Suppressor macrophage (primary cell): ENCODE data around the gene RNU1-2.
"Not testable (repeated sequence)": the region's sequence is repeated elsewhere in the genome, so short reads cannot be mapped to it uniquely, and the experiment has no call there.

Experiments used
- DNase-seq, 4 experiments: peaks; one replicate each; pipeline ENCODE4 v3.0.0-alpha.2; 2020 to 2022

Gene RNU1-2

DNA sequence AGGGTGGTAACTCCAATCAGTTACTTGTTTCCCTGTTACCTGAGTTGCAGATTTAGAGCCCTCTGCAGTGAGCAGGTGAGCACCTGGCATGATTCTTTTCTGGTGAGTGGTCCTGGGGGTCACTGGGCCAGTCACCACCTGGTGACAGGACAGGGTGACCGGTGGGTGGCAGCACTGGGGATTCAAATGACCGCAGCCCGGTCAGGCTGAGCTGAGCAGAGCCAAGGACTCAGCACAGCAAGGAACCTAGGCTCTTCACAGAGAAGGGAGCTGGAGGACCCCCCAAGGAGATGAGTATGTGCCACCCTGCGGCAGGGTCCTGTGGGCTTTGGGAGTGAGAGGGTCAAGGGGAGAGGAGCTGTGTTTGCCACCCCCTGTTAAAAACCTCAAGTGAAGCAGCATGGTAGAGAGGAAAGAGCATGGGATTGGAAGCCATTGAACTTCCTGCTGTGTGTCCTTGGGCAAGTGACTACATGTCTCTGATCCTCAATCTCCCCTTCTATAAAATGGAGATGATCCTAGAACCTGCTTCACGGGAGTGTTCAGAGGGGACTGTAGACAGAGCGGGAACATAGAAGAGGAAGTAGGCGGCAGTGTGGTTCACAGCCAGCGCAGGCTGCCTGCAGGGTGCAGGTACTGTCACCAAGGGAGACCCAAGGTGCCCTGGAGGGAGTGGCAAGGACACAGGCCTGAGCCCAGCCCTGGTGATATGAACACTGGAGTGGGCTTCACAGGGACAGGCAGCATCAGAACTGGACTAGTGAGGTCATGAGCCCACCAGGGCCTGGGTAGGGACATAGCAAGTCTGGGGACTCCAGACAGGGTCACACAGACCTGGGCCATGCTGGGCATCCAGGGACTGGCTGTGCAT lies 16.3 kb downstream of the RNU1-2 start:
- DNase-seq: not testable (repeated sequence)

DNA sequence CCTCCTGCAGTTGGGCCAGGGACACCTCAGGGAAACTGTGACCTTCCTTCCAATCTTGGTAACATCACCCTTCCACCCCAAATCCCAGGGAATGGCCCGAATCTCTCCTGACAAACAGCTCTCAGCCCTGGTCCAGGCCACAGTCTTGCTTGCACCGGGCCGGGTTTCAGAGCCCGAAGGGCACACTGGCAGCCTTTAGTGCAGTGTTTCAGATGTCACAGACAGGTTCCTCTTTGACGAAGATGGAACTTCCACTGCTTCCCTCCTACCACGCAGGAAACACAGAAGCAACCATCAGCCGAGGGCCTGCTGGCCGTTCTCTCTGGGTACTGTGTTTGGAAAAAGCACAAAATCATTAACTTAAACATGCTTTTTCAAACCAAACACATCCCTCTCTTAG lies 17.0 kb downstream of the RNU1-2 start:
- peak; percentile 54 to 77 (median 64) for DNase-seq

DNA sequence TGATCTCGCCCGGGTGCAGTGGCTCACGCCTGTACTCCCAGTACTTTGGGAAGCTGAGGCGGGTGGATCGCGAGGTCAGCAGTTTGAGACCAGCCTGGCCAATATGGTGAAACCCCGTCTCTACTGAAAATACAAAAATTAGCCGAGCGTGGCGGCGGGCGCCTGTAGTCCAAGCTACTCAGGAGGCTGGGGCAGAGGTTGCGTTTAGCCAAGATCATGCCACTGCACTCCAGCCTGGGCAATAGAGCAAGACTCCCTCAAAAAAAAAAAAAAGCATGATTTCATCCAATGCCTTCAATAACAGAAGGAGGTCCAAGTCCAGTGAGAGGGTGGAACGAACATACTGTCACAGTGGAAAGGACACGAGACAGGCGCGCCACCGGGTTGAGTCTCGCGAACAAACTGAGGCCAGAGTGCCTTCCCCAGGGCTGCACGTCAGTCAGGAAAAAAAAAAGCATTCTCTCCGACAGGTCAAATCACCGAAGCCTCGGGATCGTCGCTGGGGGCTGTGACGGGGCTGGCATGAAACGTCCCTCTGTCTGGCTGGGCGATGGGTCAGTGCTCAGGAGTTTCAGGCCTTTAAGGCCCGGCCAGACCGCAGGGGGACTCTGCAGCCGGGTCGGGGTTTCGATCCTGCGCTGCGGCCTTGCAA lies 17.5 kb downstream of the RNU1-2 start:
- DNase-seq: no peak

DNA sequence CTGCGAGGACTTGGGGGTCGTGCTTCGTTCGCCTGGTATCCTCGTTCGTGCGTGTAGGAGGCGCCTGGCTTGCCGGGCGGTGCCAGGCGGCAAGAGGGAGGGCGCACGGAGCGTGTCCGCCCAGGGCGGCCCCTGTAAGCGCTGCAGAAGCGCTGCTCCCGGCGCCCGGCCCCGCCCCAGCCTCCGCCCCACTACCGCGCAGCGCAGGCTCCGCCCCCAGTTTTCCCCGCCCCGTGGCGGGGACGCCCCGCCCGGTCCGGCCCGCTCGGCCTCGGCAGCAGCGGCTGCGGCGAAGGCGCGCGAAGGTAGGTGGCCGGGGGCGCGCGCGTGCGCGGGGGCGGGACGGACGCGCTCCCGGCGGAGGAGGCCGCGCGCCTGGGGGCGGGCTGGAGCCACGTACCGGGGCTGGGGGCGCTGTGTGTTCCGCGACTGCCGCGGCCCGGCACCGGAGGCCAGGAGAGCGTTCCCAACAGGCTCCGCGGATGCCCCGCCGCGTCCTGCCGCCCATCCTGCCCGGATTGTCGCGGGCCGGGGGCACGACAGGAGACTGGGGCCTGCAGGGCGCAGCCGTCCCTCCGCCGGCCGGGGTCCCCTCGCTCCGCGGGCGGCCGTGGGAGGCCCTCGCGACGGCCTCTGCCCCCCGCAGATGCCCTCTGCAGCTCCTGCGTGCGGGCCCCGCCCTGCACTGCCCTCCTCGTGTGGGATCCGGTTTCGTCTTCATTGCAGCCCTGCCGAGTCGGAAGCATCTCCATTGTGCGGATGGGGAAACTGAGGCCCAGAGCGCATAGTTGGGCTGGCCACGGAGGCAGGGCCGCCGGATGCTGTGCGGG lies 18.3 kb downstream of the RNU1-2 start:
- DNase-seq: peak; percentile 92 to 99 (median 96)

DNA sequence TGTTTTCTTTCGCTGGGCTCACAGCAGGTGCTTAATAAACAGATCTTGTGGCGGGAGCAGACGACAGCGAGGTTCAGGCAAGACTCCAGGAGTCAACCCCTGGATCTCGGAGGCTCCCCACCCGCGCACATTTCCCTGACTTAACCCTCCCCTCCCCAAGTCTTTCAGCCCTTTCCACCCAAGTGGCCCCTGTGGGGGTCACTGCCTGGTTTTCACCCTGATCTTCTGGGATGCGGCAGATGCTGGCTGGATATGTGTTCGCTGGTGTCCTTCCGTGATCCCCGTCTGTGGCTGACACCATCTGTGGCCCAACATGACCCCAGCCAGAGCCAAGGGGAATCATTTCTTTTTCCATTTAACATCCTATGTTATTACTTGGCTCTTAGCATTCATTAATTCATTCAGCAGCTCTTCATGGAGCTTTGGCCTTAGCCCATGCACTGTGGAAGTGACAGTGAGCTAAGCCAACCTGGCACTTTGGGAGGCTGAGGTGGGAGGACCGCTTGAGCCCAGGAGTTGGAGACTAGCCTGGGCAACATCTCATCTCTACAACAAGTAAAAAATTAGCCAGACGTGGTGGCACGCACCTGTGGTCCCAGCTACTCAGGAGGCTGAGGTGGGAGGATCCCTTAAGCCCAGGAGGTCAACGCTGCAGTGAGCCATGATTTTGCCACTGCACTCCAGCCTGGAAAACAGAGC lies 19.3 kb downstream of the RNU1-2 start:
- not testable (repeated sequence) for DNase-seq

DNA sequence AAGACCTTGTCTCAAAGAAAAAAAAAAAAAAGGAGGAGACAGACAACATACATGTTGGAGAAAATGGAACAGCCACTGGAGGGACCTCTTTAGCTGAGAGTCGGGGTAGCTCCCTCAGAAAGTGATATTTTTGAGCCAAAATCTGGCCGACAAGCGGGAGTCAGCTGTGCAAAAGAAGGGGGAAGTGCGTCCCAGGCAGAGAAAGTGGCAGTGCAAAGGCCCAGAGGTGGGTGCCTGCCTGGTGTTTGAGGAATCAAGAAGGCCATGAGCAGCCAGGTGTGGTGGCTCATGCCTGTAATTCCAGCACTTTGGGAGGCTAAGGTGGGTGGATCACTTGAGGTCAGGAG lies 19.8 kb downstream of the RNU1-2 start:
- DNase-seq: peak in 3 of 4 experiments; percentile 33 to 46 (median 45)

DNA sequence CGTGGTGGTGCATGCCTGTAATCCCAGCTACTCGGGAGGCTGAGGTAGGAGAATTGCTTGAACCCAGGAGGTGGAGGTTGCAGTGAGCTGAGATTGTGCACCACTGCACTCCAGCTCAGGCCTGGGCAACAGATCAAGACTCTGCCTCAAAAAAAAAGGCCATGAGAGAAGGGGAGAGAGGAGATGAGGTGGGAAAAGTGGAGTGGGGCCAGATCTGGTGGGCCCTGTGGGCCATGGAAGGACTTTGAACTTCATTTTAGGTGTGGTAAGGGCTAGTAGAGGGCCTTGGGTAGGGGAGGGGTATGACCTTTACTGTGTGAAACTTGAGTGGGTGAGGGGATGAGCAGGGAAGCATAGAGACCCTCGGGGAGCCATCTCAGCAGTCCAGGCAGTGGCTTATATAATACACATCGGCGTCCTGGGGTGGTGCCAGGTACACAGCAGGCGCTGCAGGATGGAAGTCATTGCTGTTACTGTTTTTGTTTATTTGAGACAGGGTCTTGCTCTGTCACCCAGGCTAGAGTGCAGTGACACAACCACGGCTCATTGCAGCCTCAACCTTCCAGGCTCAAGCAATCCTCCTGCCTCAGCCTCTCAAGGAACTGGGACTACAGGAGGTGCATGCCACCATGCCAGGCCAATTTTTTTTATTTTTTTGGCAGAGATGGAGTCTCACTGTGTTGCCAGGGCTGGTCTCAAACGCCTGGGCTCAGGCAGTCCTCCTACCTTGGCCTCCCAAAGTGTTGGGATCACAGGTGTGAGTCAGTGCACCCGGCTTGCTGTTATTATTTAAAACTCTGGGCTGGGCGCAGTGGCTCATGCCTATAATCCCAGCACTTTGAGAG lies 20.5 kb downstream of the RNU1-2 start:
- not testable (repeated sequence) for DNase-seq

DNA sequence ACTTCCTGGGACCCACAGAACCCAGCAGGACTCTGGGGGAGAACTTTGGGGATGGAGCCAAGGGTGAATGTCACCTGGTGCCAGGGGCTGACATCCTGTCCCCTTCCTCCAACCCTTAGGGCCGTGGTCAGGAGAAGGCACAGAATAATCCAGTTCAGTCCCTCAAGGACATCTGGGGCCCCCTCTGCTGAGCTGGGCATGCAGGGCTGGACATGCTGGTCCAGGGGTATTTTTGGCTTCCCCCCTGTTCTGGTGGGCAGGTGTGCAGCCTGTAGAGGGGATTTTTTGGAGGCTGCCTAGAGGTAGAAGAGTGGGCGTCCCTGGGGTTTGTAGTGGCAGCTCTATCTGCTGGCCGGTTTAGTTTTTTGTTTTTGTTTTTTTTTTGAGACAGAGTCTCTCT lies 22.6 kb downstream of the RNU1-2 start:
- no peak for DNase-seq

DNA sequence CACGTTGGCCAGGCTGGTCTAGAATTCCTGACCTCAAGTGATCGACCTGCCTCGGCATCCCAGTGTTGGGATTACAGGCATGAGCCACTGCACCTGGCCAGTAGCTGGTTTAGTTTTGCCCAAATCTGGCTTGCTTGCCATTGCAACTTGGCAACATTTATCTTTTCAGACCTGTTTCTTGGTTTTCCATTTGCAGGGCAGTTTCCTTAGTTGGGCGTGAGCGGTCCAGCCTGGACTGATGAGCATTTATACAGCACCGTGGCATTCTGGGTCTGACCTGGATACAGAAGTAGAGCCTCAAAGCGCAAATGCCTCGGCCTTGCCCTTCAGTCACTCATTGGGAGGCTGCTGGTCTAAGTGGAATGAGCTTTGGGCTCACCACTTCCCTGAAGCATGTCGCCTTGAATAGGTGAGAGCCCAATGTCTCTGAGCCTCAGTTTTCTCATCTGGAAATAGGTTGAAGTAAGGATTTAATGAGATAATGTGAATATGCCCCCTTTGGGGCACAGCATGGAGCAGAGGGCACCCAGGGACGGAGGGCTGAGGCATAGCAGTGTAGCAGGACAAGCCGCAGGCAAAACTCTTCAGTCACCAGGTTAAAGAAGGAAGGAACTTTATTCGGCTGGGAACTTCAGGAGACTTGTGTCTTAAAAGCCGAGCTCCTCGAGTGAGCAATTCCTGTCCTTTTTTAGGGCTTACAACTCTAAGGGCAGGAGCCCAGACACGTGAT lies 23.3 kb downstream of the RNU1-2 start:
- not testable (repeated sequence) for DNase-seq

DNA sequence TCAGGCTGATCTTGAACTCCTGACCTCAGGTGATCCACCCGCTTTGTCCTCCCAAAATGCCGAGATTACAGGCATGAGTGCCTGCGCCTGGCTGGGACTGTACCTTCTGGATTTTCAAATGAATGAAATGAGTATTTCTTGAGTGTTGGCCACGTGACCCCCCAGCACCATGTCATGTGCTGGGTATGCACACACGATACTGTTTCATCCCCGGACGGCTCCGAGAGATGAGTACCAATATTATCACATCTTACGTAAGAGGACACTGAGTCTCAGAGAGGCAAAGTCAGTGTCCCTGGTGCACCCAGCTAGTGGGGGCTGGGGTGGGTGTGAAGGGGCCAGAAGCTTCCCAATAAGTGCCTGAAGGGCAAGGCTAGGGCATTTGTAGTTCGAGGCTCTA lies 25.2 kb downstream of the RNU1-2 start:
- no peak for DNase-seq

DNA sequence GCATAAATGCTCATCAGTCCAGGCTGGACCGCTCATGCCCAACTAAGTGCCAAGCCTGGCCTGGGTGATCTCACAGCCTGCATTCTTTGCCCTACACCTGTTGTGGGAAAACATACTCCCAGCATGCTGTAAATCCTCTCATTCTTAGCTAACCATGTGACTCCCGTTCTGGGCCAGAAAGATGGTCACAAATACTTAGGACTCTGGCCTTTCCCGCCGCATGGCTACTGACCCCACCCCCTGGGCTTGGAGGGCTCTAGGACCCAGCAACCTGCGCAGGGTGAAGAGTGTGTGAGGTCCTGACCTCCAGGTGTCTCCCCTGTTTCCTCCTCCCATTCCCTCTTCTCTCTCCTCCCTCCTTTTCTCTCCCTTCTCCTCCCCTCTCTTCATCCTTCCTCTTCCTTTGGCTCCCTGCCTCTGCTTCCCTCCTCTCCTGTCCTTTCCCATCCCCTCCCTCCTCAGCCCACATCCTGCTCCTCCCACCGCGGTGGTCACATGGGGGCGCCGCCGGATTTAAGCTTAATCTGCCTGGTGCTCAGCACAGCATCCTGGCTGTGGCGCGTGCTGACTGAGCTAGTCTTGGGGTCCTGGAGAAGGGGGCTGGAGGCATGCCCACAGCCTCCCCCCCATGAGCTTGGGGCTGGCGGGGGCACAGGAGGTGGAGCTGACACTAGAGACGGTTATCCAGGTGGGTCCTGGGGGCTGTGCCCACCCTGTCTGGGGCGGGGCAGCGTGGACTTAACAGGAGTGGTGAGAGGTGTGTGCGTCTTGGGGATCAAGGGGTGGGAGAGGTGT lies 25.8 kb downstream of the RNU1-2 start, which contains the start of gene CROCC:
CROCC (plus strand) TSS at position 541 of the 795 bp plus-strand sequence; CDS start at position 629, 88 bp downstream.
- DNase-seq: peak in 1 of 4 experiments; percentile 27

DNA sequence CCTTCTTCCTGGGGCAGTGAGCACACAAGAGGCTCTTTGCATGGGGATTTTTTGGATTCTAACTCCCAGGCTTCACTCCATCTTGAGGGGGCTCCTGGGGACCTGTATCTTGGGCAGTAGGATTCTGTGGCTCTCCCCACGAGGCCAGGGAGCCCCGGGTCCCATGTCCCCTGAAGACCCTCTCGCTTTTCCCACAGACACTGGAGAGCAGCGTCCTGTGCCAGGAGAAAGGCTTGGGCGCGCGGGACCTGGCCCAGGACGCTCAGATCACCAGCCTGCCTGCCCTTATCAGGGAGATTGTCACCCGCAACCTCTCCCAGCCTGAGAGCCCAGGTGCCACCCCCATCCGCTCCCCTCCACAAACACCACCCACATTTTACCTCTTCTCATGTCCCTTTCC lies 26.7 kb downstream of the RNU1-2 start:
- no peak for DNase-seq

DNA sequence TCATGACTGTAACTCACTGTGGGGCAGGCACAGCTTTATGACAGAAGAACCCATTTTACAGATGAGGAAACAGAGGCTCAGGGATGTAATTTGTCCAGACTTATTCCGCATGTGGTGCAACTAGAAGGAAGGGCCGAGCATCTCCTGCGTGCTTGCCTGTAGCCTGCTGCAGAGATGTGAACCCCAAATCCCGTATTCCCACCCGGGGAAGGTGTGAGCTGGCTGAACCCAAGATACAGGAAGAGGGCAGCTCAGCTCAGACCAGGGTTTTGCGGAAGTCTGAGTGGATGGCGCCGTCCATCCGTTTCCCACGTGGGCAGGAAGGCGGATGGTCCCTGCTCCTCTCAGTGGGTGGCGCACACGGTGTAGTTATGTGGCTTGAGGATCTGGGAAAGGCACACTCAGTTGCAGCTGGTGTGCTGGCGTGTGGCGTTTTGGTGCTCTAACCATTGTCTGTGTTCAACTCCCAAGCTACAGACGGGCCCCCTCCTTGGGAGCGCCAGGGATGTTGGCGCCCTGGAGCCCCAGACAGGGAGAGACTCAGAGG lies 27.2 kb downstream of the RNU1-2 start:
- peak in 2 of 4 experiments; percentile 16 to 30 for DNase-seq

DNA sequence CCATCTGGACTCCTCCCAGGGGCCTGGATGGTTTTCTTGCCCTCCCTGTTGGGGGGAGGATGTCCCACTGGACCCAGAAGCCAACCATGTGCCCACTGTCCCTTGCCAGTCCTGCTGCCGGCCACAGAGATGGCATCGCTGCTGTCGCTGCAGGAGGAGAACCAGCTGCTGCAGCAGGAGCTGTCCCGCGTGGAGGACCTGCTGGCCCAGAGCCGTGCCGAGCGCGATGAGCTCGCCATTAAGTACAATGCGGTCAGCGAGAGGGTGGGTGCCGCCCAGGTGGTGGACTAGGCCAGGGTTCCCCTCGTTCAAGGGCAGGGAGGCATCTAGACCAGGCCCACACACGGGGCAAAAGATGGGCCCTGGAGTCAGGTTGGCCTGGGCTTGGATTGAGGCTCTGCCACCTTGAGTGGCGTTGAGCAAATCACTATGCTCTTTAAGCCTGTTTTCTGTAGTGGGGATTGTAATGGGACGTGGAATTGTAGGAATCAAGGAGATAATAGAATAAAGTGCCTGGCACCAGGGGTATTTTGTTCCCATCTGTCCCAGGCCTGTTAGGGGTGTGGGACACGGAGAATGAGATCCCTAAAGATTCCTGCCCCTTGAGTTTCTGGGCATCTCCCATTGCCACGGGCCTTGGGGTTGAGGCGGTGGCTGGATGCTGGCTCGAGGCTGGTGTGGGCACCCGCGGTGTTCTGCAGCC lies 28.6 kb downstream of the RNU1-2 start:
- DNase-seq: no peak

DNA sequence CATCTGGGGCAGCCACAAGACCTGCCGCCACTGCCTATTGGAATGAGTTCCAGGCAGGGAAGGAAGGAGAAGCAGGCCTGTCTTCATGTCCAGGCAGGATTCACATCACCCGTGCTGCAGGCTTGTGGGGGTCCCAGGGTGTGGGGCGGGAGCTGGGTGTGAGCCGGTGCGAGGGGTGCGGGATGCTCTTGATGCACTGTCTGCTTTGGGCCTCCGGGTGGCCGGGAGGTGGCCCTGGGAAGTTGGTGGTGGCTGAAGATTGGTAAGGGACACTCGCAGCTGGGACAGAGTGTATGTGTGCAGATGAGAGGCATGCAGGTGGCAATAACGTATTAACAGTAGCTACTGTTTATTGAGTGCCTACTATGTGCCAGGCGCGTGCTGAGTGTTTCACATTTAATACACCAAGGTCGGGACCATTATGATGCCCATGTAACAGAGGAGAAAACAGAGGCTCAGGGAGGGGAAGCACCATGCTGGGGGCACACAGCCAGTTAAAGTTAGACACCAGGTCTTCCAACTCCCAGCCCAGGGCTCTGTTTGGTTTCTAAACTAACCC lies 29.2 kb downstream of the RNU1-2 start:
- no peak for DNase-seq

DNA sequence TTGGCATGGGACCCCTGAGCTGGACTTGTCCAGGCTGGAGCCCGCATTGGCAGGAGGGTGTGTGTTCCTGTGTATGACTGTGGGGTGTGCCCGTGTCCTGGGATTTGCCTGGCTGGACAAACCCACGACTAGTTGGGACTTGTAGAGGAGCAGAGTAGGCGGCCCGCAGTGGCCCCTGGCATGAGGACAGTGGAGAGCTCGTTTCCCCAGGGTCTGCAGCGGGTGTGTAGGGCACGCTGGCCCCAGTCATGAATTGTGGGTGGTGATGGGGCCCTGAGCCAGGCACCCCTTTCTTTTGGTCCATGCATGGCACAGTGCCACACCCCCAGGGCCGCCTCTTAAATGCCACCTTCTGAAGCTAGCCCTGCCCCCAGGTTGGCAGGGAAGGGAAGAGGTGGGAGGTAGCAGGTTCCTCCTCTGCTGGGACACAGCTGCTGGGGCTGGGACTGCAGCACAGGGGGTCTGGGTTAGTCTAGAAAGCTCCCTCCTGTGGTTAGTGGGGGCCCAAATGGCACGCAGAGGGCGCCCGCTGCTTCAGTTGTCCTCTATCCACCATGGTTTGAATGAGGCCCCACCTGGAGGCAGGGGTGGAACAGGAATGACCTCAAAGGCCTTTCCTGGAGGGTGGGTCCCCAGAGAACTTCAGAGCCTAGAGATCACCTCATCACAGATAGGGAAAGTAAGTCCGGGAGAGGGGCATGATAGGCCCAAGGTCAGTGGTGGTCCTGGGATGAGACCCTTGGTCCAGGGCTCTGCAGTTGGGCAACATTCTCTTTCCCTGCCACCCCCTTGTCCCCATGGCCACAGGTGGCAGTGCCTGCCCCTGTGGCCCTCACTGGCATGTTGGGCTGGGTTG lies 30.1 kb downstream of the RNU1-2 start:
- no peak for DNase-seq

DNA sequence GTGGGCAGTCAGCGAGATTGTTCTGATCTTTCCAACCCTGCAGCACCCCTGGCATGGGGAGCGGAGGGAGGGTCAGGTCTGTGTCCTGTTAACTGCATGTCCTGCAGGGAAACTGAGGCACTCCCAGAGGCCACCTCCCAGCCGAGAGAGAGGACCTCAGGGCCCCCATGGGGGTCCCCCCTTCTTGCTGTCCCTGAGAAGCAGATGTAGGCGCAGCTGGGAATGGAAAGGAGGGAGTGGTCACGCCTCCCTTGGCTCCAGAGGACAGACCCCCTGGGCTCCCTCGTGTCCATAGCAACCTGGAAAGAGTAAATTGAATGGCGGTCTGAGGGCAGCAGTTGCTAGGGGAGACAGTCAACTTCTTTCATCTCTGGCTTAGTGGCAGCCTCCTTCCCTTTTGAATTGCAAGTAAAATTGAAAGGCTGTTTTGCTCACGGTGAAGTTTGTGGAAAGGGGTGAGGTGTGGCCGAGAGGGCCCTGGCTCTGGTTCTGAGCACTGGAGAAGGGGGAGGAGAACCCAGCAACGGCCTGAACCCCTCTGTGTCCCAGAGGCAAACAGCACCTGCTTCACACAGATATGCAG lies 30.8 kb downstream of the RNU1-2 start:
- DNase-seq: no peak
